Activated T-cell treated with anti-CD3 and anti-CD28 coated beads, Interleukin-2, amount 50 U/mL, for 24 hours (primary cell): Measurements from ENCODE around the gene JAK1.
A peak's percentile ranks its signal among the peaks of the same experiment; 100 is the strongest.

Experiments used
- DNase-seq: peaks from one replicate; pipeline ENCODE4 v3.0.0-alpha.2; 2020
- H3K27ac Mint-ChIP-seq: 2 replicates; pipeline ENCODE4 v1.8.0; 2020; ENCODE audit warnings: mild to moderate bottlenecking, mixed read lengths
- H3K27me3 Mint-ChIP-seq: 2 replicates; pipeline ENCODE4 v1.8.0; 2020; ENCODE audit warnings: mixed read lengths
- H3K36me3 Mint-ChIP-seq: 2 replicates; pipeline ENCODE4 v1.8.0; 2020; ENCODE audit warnings: low read depth, mixed read lengths
- H3K4me1 Mint-ChIP-seq: 2 replicates; pipeline ENCODE4 v1.8.0; 2020; ENCODE audit warnings: low read depth, mixed read lengths
- H3K4me3 Mint-ChIP-seq: 2 replicates; pipeline ENCODE4 v1.8.0; 2020; ENCODE audit warnings: mild to moderate bottlenecking, moderate library complexity, mixed read lengths
- H3K9me3 Mint-ChIP-seq: 2 replicates; pipeline ENCODE4 v1.8.0; 2020; ENCODE audit warnings: mixed read lengths

JAK1 gene

DNA sequence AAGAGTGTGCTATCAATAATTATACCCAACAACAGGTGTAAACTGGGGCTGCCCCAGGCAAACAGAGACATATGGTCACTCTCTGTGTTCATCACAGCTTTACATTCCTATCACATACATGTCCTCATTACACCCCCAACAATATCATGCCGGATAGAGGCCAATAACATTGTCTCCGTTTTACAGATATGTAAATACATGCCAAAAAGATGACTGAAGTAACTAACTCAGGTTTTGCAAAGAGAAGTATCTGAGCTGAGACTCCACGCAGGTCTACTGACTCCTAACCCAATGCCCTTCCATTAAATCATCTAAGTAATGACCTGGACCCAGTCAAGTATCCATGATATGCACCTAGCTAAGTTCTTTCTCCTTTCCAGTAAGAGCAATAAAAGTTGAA, 55.0 kb downstream of the JAK1 start:
- Mint-ChIP-seq H3K36me3 (no peaks in the 10 kb centered on the region), H3K4me1 (peaks cover 90% of the 10 kb centered on the region), H3K27ac (no peak overlapping the region), H3K27me3 (no peaks in the 10 kb centered on the region), H3K4me3 (no peak overlapping the region), H3K9me3 (no peaks in the 10 kb centered on the region)
- no peak for DNase-seq

- Mint-ChIP-seq H3K9me3 (no peaks in the 10 kb centered on the region), H3K27me3 (no peaks in the 10 kb centered on the region), H3K36me3 (peaks cover 2% of the 10 kb centered on the region), H3K27ac (peak overlapping the region; percentile 20), H3K4me1 (peaks cover 94% of the 10 kb centered on the region), H3K4me3 (no peak overlapping the region)
- DNase-seq, result no peak
Observed at GRCh38 chr1:64909031-64909430, 57.3 kb downstream of the JAK1 start.

DNA sequence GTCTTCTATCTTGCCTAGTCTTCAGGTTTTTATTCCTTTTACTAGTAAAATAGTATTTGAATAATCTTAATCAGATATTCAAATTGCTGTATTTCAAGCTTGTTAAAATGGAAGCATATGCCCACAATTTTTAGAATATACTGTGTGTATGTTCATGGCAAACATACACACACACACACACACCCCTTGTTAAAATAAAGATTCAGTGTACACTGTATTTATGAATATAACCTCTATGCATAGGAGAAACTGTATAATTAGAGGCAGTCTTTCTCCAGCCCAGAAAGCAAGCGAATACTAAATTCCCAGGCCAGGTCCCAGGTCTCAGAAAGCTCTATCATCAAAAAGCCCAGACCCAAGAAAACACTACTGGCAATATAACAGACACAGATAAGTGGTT, 57.8 kb downstream of the JAK1 start:
- Mint-ChIP-seq H3K4me3 (no peak overlapping the region), H3K36me3 (peaks cover 2% of the 10 kb centered on the region), H3K4me1 (peaks cover 93% of the 10 kb centered on the region), H3K9me3 (no peaks in the 10 kb centered on the region), H3K27ac (peak overlapping the region; percentile 5), H3K27me3 (no peaks in the 10 kb centered on the region)
- DNase-seq, result no peak

DNA sequence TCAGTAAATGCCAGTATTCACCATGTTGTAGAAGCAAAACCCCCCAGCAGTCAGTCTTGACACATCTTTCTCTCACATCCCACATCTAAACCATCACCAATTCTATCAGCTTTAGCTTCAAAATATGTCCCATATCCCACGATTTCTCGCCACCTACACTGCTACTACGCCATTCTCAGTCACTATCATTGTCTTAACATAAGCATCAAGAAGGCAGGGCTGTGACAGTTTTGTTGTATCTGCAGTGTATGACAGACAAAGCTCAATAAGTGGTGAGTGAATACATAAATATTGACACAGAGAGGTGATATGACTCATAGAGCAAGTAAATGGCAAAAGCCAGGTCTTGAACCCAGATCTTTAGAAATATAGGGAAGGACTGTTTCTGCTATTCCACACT, 59.9 kb downstream of the JAK1 start:
- peak overlapping the region; percentile 84 for H3K27ac Mint-ChIP-seq
- H3K9me3 Mint-ChIP-seq, result no peaks in the 10 kb centered on the region
- peaks cover 94% of the 10 kb centered on the region for H3K4me1 Mint-ChIP-seq
- peaks cover 2% of the 10 kb centered on the region for H3K36me3 Mint-ChIP-seq
- no peak overlapping the region for H3K4me3 Mint-ChIP-seq
- DNase-seq, result no peak
- no peaks in the 10 kb centered on the region for H3K27me3 Mint-ChIP-seq

DNA sequence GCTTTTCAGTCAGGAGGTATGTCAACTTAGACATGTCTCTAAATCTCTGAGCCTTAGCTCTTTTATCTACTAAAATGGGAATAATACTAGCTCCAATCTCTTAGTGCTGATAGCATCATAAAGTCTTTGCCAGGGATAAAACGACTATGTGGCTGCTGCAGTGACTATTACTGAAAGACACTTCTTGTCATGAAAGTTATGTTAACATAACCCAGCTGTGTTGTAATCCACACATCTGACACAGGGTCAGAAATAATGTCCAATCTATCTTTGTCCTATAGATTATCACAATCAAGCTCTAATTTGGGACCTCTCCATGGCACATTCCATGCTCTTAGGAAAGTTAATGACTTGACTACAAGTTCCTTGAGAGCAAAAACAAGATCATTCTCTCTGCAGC, 62.8 kb downstream of the JAK1 start:
- H3K36me3 Mint-ChIP-seq, result peaks cover 2% of the 10 kb centered on the region
- no peak overlapping the region for H3K4me3 Mint-ChIP-seq
- H3K27me3 Mint-ChIP-seq, result no peaks in the 10 kb centered on the region
- H3K4me1 Mint-ChIP-seq, result peaks cover 94% of the 10 kb centered on the region
- DNase-seq, result no peak
- no peak overlapping the region for H3K27ac Mint-ChIP-seq
- no peaks in the 10 kb centered on the region for H3K9me3 Mint-ChIP-seq

- no peak overlapping the region for H3K4me3 Mint-ChIP-seq
- H3K27ac Mint-ChIP-seq, result peak overlapping the region; percentile 50
- H3K36me3 Mint-ChIP-seq, result peaks cover 2% of the 10 kb centered on the region
- no peak for DNase-seq
- H3K9me3 Mint-ChIP-seq, result no peaks in the 10 kb centered on the region
- H3K27me3 Mint-ChIP-seq, result no peaks in the 10 kb centered on the region
- peaks cover 92% of the 10 kb centered on the region for H3K4me1 Mint-ChIP-seq
Observed at GRCh38 chr1:64901663-64902062, 64.7 kb downstream of the JAK1 start.

DNA sequence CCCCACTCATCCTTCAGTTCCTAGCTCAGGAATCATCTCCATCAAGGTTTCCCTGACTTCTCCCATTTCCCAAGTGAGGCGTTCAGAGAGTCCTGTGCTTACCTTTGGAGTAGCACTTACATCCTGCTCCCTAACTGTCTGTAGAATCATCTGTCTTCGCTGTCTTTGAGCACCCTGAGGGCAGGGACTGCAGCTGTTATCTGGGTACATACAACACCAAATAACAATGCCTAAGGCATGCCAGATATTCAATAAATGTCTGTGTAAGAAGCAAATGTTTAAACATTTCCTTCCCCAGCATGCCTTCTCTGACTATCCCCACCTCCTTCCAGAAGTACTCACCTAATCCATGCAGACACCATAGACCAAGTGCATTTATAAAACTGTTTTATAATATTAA, 65.4 kb downstream of the JAK1 start:
- no peak for DNase-seq
- Mint-ChIP-seq H3K27me3 (no peaks in the 10 kb centered on the region), H3K4me3 (no peak overlapping the region), H3K27ac (no peak overlapping the region), H3K4me1 (peaks cover 92% of the 10 kb centered on the region), H3K36me3 (peaks cover 2% of the 10 kb centered on the region), H3K9me3 (no peaks in the 10 kb centered on the region)

DNA sequence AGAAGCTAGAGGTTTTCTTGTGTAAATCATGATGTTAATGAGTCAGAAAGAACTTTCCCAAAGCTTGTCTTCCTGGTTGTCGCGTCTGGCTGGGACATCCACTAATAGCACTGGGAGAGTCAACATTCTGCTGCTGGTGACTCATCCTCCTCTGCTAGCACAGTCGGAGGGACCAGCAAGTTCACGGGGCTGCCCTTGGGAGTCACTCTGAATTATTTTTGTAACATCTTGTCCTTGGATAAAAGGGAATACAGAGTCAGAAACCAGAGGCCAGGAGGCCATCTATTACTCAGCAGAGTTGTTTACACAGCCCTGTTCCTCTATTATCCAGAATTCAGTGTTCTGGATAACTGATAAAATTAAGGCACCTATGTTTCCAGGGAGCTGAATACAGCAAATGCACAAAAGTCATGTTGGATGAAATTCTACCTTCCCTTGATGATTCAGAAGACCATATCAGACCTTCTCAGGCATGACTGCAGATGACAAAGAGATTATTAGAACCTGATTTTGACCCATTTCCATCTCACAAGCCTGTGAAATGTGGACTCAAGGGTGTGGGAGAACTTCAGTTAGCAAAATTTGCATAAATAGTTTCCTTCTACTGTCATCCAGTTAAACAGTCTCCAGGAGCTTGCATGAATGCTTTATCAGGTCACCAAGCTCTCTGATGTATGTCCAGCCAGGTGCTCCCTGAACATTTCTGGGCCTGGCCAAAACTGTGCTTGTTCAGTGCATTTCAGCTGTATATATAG, 68.1 kb downstream of the JAK1 start:
- Mint-ChIP-seq H3K36me3 (no peaks in the 10 kb centered on the region), H3K27me3 (no peaks in the 10 kb centered on the region), H3K4me3 (peak overlapping the region; percentile 9), H3K9me3 (no peaks in the 10 kb centered on the region), H3K4me1 (peaks cover 94% of the 10 kb centered on the region), H3K27ac (peak overlapping the region; percentile 74)
- no peak for DNase-seq

DNA sequence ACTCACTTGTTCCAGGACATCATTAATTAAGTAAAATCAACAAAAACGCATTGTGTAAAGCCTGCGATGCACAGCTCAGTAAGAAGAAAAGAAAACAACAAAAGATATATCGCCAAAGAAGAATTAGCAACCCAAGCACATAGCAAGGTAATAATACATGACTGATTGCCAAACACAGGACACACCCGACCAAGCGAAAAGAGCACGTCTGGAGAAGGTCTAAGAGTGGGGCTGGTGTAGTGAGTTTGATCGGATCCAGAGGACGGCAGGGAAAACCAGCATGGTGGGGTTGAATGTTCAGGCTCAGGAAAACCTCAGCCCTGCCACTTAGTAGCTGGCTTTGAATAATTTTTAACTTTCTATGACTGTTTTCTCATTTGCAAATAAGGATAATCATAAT, 69.8 kb downstream of the JAK1 start:
- H3K4me1 Mint-ChIP-seq, result peaks cover 94% of the 10 kb centered on the region
- no peaks in the 10 kb centered on the region for H3K36me3 Mint-ChIP-seq
- no peak overlapping the region for H3K4me3 Mint-ChIP-seq
- no peak overlapping the region for H3K27ac Mint-ChIP-seq
- H3K27me3 Mint-ChIP-seq, result no peaks in the 10 kb centered on the region
- no peaks in the 10 kb centered on the region for H3K9me3 Mint-ChIP-seq
- DNase-seq, result no peak

- DNase-seq, result no peak
- peaks cover 96% of the 10 kb centered on the region for H3K4me1 Mint-ChIP-seq
- H3K4me3 Mint-ChIP-seq, result no peak overlapping the region
- H3K27me3 Mint-ChIP-seq, result no peaks in the 10 kb centered on the region
- H3K27ac Mint-ChIP-seq, result peak overlapping the region; percentile 65
- H3K9me3 Mint-ChIP-seq, result no peaks in the 10 kb centered on the region
- H3K36me3 Mint-ChIP-seq, result no peaks in the 10 kb centered on the region
Observed at GRCh38 chr1:64895500-64895899, 70.8 kb downstream of the JAK1 start.

- Mint-ChIP-seq H3K9me3 (no peaks in the 10 kb centered on the region), H3K4me1 (peaks cover 96% of the 10 kb centered on the region), H3K27me3 (no peaks in the 10 kb centered on the region), H3K36me3 (no peaks in the 10 kb centered on the region), H3K27ac (peak overlapping the region; percentile 38), H3K4me3 (no peak overlapping the region)
- DNase-seq, result no peak
Observed at GRCh38 chr1:64894438-64895196, 71.7 kb downstream of the JAK1 start.

DNA sequence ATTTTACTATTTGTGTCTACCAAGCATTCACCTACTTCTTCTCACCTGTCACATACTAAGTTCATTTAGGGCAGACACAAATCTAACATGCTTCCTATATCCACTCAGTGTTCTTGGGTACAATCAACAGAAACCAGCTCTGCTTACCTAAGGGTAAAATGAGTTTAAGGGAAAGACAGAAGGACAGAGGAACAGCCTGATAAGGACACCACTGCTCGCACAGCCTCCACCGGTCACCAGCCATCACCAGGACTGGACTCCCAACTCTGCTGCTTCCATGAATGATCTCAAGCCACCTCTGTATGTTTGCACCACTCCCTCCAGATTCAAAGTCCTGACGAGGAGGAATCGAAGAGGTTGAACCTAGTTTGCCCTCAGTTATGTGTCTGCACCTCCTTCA, 72.4 kb downstream of the JAK1 start:
- Mint-ChIP-seq H3K27me3 (no peaks in the 10 kb centered on the region), H3K4me1 (peaks cover 96% of the 10 kb centered on the region), H3K9me3 (no peaks in the 10 kb centered on the region), H3K4me3 (no peak overlapping the region), H3K27ac (peak overlapping the region; percentile 38), H3K36me3 (no peaks in the 10 kb centered on the region)
- no peak for DNase-seq

- peaks cover 95% of the 10 kb centered on the region for H3K4me1 Mint-ChIP-seq
- H3K36me3 Mint-ChIP-seq, result no peaks in the 10 kb centered on the region
- no peaks in the 10 kb centered on the region for H3K9me3 Mint-ChIP-seq
- H3K27ac Mint-ChIP-seq, result peak overlapping the region; percentile 24
- DNase-seq, result no peak
- H3K4me3 Mint-ChIP-seq, result no peak overlapping the region
- no peaks in the 10 kb centered on the region for H3K27me3 Mint-ChIP-seq
Observed at GRCh38 chr1:64892576-64893573, 73.5 kb downstream of the JAK1 start.

- peak overlapping the region; percentile 3 for H3K27ac Mint-ChIP-seq
- no peak overlapping the region for H3K4me3 Mint-ChIP-seq
- peaks cover 94% of the 10 kb centered on the region for H3K4me1 Mint-ChIP-seq
- H3K36me3 Mint-ChIP-seq, result peaks cover under 1% of the 10 kb centered on the region
- H3K27me3 Mint-ChIP-seq, result no peaks in the 10 kb centered on the region
- H3K9me3 Mint-ChIP-seq, result no peaks in the 10 kb centered on the region
- no peak for DNase-seq
Observed at GRCh38 chr1:64891448-64891825, 74.9 kb downstream of the JAK1 start.
